Uterus (tissue), 4 donors: ENCODE measurements around the gene MAPRE2. TPM values are rescaled to one million over a fixed set of nuclear protein-coding genes. Genes with fewer than 3 reads are reported as not detected.

Experiments
- DNase-seq, 2 donors: peaks; one replicate each; pipeline ENCODE4 v3.0.0-alpha.2; 2019 to 2020
- H3K27ac ChIP-seq, 2 donors: fragments of 200-600 bp; sonication (generic); 1 replicate in 1 of 2; 2 replicates in 1 of 2; pipeline ENCODE4 v1.5.1; 2016 to 2018
- H3K27me3 ChIP-seq, 2 donors: fragments of 200-600 bp; sonication (generic); one replicate each; pipeline ENCODE4 v1.5.1; 2018 to 2019; ENCODE audit warnings: control low read depth in 1 of 2
- H3K36me3 ChIP-seq, 2 donors: fragments of 200-600 bp; sonication (generic); one replicate each; pipeline ENCODE4 v1.5.1; 2019; ENCODE audit warnings: control low read depth in 1 of 2
- H3K4me1 ChIP-seq, 2 donors: fragments of 200-600 bp; sonication (generic); one replicate each; pipeline ENCODE4 v1.5.1; 2018 to 2019; ENCODE audit warnings: control low read depth in 1 of 2
- H3K4me3 ChIP-seq, 2 donors: fragments of 200-600 bp; sonication (generic); 1 replicate in 1 of 2; 2 replicates in 1 of 2; pipeline ENCODE4 v1.5.1; 2018 to 2019; ENCODE audit warnings: mild to moderate bottlenecking in 1 of 2
- H3K9me3 ChIP-seq, 2 donors: fragments of 200-600 bp; sonication (generic); one replicate each; pipeline ENCODE4 v1.5.1; 2019; ENCODE audit warnings: control low read depth in 1 of 2
- CTCF ChIP-seq, 4 experiments: fragments of 200-600 bp in 2 of 4; fragments of 450-650 bp in 2 of 4; sonication (generic) in 2 of 4; IDR thresholded peaks; one replicate each; pipeline ENCODE4 v1.5.1; 2016 to 2019; ENCODE audit warnings: antibody characterized with exemption in 4 of 4, mild to moderate bottlenecking in 2 of 4, moderate library complexity in 1 of 4
- POLR2A ChIP-seq, 2 donors: fragments of 450-650 bp; IDR thresholded peaks; one replicate each; pipeline ENCODE4 v1.6.1; 2016; ENCODE audit warnings: antibody characterized with exemption in 2 of 2, mild to moderate bottlenecking in 1 of 2, moderate library complexity in 1 of 2
- intact Hi-C: fragments of 100-400 bp; cut with DNase I; formaldehyde crosslinking; loops from one replicate; pipeline ENCODE4 v1.15.1; 2023; ENCODE audit warnings: low total_unique reads
- total RNA-seq, 4 donors: library from RNA; depleted of rRNA in 3 of 4; stranded (reverse); fragments of >200 nt in 3 of 4; gene quantifications; one replicate each; pipeline versions ENCODE4 v1.1.0 to v1.2.4, GENCODE V29; 2014 to 2023
- donor health status: DM: yes; HTN: yes; CAD: no.

Gene MAPRE2
- total RNA-seq, 4 donors from 2014 or later = 7.4 to 29.8 (median 21.7) TPM

DNA sequence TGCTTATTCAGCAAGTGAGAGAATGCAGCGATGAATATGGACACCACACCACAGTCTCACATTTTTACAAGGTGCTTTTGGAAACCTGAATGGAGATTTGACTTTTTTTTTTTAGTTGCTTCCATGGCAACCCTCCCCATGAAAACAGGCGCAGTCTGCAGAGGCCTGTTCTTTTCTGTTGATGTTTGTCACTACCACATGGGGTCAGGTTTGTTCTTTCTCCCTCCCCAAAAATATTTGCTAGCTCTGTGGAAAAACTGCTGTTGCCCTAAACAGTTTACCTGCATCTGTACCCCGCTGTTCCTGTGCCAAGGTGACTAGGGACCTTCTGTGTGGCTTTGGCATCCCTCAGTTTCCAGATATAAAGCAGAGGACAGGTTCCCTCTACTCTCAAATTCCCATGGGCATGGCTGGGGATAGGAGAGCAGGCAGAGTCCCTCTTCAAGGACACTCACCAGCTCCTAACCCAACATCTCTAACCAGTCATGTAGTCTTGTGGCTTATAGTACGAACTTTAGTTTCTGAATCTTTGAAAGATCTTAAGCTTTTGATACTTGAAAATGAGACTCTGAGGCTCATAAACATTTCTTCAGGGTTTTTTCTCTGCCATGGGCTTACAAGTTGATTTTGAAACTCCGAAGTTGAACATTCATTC lies 14.7 kb upstream of the MAPRE2 start:
- Histone ChIP-seq H3K27ac (no peak overlapping the region), H3K4me3 (no peak overlapping the region), H3K9me3 (no peaks in the 10 kb centered on the region), H3K27me3 (no peaks in the 10 kb centered on the region), H3K4me1 (peaks cover 0 to 6% of the 10 kb centered on the region in 2 donors), H3K36me3 (no peaks in the 10 kb centered on the region)
- TF ChIP-seq CTCF (IDR thresholded peaks at IDR 0.05) (peak in 1 of 4 experiments; percentile 6), POLR2A (IDR thresholded peaks at IDR 0.05) (no peak)
- intact Hi-C loops = no loop called here
- no peak for DNase-seq

DNA sequence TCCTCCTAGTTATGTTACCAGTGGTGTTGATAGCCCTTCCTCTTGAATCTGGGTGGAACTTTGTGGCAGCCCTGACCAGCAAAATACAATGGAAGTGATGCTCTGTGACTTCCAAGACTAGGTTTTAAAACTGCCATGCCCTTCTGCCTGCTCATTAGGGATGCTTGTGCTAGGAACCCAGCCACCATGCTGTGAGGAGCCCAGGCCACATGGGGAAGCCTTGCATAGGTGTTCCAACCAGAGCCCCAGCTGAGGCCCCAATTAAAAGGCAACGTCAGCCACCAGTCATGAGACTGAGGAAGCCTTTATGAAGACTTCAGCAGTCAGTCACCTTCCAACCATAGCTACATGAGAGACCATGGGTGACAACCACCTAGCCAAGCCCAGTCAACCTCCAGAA lies 14.0 kb upstream of the MAPRE2 start:
- no peaks in the 10 kb centered on the region for H3K36me3 ChIP-seq
- H3K4me3 ChIP-seq = no peak overlapping the region
- H3K27ac ChIP-seq = no peak overlapping the region
- H3K9me3 ChIP-seq = no peaks in the 10 kb centered on the region
- no peaks in the 10 kb centered on the region for H3K27me3 ChIP-seq
- TF ChIP-seq POLR2A (IDR thresholded peaks at IDR 0.05) = no peak
- no peak for TF ChIP-seq CTCF (IDR thresholded peaks at IDR 0.05)
- DNase-seq = no peak
- intact Hi-C loops = no loop called here
- peaks cover 0 to 6% of the 10 kb centered on the region in 2 donors for H3K4me1 ChIP-seq

- TF ChIP-seq POLR2A (IDR thresholded peaks at IDR 0.05) = no peak
- no peak for TF ChIP-seq CTCF (IDR thresholded peaks at IDR 0.05)
- H3K27ac ChIP-seq = no peak overlapping the region
- intact Hi-C loops = no loop called here
These were observed 12.7 kb upstream of the MAPRE2 start for GRCh38 chr18:35028536-35028935.

DNA sequence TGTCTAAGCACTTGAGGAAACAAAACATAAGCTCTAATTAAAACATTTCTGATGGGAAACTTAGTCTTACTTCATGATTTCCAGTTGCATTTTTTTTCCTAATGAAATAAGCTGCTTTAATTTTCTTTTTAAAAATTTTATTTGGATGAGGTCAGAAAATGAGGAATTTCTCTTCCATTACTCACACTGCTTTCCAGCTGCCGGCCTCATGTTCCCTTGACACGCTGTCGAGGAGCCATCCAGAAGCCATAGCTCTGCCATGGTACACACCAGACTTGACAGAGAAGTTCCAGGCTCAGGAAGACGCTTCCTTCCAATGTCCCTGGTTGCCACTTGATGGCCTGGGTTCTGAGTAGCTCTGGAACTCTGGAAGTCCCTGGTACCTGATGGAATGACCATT lies 12.1 kb upstream of the MAPRE2 start:
- Histone ChIP-seq H3K9me3 (no peaks in the 10 kb centered on the region), H3K4me3 (no peak overlapping the region), H3K27me3 (no peaks in the 10 kb centered on the region), H3K36me3 (no peaks in the 10 kb centered on the region), H3K27ac (no peak overlapping the region), H3K4me1 (peaks cover 0 to 6% of the 10 kb centered on the region in 2 donors)
- TF ChIP-seq CTCF (IDR thresholded peaks at IDR 0.05) = no peak
- no peak for TF ChIP-seq POLR2A (IDR thresholded peaks at IDR 0.05)
- peak; percentile 26 to 28 for DNase-seq
- intact Hi-C loops = no loop called here

More at GRCh38 chr18:35028536-35028935, 12.7 kb upstream of the MAPRE2 start:
- Histone ChIP-seq H3K4me1 (peaks cover 0 to 6% of the 10 kb centered on the region in 2 donors), H3K9me3 (no peaks in the 10 kb centered on the region), H3K4me3 (no peak overlapping the region), H3K36me3 (no peaks in the 10 kb centered on the region), H3K27me3 (no peaks in the 10 kb centered on the region)
- no peak for DNase-seq

DNA sequence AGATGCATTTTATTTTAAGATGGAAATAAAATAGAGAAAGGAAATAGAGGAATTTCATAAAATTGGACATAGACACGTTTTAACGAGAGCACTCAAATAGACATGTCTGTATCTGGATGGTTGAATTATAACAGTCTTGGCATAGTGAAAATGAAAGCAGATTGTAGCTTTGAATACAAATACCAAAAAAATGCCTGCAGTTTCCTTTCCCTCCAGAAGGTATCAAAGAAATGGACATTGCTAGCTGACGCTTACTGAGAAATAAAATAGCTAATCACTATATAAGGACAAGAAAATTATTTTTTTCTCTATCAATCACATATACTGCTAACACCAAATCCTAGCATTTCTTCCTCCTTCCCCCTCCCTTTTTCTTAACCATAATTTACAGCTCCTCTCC lies 11.4 kb upstream of the MAPRE2 start:
- intact Hi-C loops = no loop called here
- Histone ChIP-seq H3K27me3 (no peaks in the 10 kb centered on the region), H3K4me1 (peaks cover 0 to 6% of the 10 kb centered on the region in 2 donors), H3K9me3 (no peaks in the 10 kb centered on the region), H3K36me3 (no peaks in the 10 kb centered on the region), H3K27ac (peak overlapping the region in 1 of 2 donors; percentile 37), H3K4me3 (no peak overlapping the region)
- no peak for DNase-seq
- no peak for TF ChIP-seq POLR2A (IDR thresholded peaks at IDR 0.05)
